GM10266 (cell line): ENCODE data around the gene TNS4.

Experiments used
- DNase-seq: peaks from one replicate; pipeline ENCODE4 v3.0.0; 2012; ENCODE audit errors: extremely low spot score
- CTCF ChIP-seq: IDR thresholded peaks from 2 replicates; pipeline ENCODE4 v1.5.1; 2012; ENCODE audit warnings: mild to moderate bottlenecking, low read depth; ENCODE audit not compliant: control insufficient read depth, insufficient read depth; ENCODE audit errors: missing control alignments

Gene TNS4

DNA sequence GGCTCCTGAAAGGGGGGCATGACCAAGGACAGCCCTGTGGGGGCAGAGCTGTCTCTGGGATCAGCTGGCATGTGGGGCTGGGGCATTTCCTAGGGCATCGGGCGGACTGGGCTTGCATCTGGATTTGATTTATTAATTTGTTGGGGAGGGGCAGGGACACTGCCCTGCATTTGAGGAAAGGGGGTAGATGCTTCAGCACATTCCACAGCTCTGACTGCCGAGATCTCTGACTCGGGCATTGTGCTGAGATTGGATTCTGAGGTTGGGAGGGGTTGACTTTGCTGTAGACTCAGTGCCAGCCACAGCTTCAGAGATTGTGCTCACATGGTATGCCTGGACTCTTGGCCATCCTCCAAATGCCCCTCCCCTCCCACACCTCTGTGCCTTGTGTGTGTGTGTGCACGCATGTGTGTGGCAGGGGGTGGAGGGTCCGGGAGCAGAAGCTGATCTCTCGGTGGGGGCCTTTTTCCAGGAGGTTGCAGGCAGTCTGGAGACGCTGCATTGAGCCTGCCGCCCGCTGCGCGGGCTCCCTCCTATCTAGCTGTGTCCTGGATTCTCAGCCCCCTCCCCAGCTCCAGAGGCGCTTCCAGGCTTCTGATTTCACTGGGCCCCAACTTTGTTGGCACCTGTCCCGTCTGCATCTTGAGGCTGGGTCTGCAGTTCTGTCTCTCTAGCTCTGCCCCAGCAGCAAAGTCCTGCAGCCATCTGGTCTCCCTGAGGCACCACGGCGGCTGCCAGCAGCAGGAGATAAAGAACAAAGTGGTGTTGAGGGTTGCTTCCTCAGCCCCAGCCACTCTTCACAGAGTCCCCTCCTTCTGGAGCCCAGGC is 43.2 kb downstream of the TNS4 start:
- no peak for TF ChIP-seq CTCF
- no peak for DNase-seq

DNA sequence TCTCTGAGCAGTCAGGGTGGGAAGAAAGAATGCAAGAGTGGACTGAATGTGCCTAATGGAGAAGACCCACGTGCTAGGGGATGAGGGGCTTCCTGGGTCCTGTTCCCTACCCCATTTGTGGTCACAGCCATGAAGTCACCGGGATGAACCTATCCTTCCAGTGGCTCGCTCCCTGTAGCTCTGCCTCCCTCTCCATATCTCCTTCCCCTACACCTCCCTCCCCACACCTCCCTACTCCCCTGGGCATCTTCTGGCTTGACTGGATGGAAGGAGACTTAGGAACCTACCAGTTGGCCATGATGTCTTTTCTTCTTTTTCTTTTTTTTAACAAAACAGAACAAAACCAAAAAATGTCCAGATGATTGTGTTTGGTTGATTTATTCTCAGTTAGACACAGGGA is 44.1 kb downstream of the TNS4 start:
- DNase-seq: no peak
- TF ChIP-seq CTCF: no peak

- no peak for TF ChIP-seq CTCF
- DNase-seq: no peak
Measured at GRCh38 chr17:40456396-40456951, 44.9 kb downstream of the TNS4 start.

- no peak for TF ChIP-seq CTCF
- DNase-seq: no peak
Measured at GRCh38 chr17:40454613-40454995, 46.8 kb downstream of the TNS4 start.

DNA sequence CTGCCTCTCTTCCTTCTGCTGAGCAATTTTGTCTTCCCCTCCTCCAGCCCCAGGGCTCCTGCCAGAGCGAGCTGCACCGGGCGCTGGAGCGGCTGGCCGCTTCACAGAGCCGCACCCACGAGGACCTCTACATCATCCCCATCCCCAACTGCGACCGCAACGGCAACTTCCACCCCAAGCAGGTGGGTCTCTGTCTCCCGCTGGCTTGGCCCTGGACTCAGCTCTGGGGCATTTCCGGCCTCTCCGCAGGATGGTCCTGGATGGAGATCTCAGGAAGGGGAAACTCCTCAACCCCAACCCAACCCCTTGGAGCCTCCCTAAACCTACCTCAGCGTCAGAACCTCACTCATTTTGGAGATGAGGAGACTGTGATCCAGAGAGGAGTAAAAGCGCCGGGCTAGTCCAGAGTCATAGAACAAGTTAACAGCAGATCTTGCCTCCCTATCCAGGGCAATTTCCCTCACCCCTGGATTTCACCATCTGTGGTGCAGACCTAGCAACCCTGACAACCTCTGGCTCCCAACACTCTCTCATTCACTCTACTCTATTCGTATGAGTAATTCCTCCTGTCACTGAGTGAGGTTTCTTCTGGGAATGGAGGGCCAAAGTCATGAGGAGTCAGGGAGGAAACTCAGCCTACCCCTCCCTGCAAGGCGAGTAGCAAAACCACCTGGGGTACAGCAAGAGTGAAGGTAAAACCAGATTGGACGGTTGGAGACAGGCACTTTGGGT is 47.4 kb downstream of the TNS4 start:
- DNase-seq: no peak
- TF ChIP-seq CTCF: no peak

- no peak for DNase-seq
- TF ChIP-seq CTCF: no peak
Measured at GRCh38 chr17:40452921-40453378, 48.5 kb downstream of the TNS4 start.
